NCI-H2227 treated with DMSO at 0.1 percent for 48 hours (cell line): ENCODE measurements around the gene CYS1.

Experiments used
- DNase-seq: peaks from one replicate; lab custom pipeline; 2025; lab: John Stamatoyannopoulos, UW

Gene CYS1

DNA sequence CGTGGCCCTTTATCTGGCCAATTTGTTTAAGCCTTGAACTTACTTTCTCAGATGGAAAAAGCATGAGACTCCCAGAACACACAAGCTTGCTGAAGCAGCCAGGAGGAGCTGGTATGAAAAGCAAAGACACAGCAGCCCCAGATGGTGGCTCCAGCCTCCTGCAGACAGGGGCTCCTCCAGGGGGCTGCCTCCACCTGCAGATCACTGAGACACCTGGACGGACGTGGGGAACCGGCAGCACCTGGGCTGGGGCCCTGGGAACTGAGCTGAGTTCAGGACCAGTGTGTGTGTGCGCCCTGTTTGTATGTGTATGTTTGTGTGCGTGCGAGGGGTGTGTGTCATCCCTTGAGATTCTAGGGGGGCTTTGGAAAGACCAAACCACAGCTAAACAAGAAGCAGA is 8.6 kb downstream of the CYS1 start:
- DNase-seq: no peak

GRCh38 chr2:10071176-10071575 is 9.0 kb downstream of the CYS1 start:
- DNase-seq: no peak

DNA sequence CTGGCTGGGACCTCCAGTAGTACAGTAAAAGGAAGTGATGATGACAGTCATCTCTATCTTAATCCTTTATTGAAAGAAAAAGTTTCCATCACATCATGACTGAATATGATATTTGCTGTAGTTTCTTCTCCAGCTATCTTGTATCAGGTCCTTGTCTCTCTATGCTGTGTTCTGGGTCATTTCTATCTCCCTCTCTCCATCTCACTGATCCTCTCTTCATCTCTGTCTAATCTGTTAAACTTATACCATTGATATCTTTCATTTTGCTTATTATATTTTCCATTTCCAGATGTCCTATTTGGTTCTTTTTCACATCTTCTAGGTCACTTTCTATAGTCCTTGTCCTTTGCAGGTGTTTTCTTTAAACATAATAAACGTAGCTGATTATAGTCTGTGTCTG is 12.3 kb downstream of the CYS1 start:
- DNase-seq: no peak

DNA sequence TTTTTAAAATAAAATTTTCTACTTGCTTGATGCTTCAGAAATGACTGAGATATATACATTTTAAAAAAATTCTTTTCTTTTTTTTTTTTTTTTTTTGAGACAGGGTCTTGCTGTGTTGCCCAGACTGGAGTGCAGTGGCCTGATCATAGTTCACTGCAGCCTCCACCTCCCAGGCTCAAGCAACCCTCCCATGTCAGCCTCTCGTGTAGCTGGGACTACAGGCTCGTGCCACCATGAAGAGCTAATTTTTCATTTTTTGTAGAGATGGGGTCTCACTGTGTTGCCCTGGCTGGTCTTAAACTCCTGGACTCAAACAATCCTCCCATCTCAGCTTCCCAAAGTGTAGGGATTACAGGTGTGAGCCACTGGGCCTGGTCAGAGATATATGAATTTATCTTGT is 12.9 kb downstream of the CYS1 start:
- DNase-seq: no peak

DNA sequence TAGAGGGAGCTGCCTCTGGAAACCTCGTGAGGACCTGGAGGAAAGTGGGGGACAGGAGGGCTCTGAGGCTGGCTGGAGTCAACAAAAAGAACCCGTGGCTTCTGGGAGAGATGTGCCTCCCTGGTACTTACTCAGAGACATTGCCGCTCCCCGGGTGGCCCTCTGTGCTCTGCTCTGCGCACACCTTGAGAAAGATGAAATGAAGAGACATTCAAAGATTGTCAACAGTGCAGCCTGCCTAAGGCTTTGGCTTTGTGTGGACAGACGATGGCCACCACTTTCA is 14.5 kb downstream of the CYS1 start:
- DNase-seq: no peak

DNA sequence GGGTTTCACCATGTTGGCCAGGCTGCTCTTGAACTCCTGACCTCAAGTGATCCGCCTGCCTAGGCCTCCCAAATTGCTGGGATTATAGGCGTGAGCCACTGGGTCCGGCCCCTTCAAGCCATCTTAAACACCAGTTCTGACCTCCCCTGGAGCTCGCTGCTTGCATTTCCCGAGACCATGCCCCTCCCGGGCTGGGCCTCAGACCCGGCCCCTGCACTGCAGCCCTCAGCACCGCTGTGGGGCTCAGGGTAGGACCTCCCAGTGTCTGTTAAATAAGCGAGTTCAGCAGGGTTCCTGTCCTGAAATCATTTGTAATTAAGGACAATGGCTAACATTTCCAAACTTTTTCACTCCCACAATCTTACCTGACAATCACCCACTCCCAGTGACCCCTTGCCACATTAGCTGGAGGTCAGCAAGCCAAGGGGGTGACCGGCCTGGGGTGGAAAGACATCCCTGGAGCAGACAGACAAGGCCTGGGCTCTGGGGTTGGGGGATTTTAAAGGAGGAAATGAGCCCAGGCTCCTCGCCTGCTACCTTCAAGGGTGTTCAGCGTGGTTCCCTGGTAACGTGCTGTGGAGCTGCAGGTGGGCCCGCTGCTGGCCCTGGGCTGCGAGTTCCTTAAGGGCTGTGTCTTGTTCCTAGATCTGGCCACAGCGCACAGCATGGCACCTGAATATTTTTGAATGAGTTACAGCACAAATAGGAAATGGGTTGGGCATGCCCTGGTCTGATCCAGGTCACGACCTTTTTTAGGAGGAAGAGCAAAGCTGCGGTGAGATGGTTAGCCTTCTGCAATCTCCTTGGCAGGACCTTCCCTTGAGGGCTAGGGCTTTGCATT is 15.1 kb downstream of the CYS1 start:
- DNase-seq: no peak

DNA sequence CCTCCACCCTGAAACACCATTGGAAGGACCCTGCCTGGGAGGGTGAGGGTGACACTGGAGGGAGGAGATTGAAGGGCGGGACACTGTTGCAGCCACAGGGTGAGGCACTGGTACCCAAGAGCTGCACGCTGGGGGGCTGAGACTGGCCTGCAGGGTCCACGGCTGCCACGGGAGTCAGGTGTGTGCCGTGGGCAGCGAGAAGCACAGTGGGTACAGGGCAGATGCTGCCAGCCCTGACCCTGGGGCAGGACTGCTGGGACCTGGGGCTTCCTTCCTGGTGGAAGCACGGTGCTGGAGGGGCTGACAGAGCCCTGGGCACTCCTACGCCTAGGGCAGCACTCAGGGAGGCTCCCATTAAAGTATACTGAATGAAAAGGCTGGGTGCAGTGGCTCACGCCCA is 16.6 kb downstream of the CYS1 start:
- no peak for DNase-seq

GRCh38 chr2:10062931-10063365 is 17.3 kb downstream of the CYS1 start:
- no peak for DNase-seq

- DNase-seq: no peak
Measured at GRCh38 chr2:10061221-10061925, 18.8 kb downstream of the CYS1 start.

- DNase-seq: no peak
Measured at GRCh38 chr2:10059552-10060335, 20.5 kb downstream of the CYS1 start.

GRCh38 chr2:10059016-10059351 is 21.2 kb downstream of the CYS1 start:
- DNase-seq: no peak

DNA sequence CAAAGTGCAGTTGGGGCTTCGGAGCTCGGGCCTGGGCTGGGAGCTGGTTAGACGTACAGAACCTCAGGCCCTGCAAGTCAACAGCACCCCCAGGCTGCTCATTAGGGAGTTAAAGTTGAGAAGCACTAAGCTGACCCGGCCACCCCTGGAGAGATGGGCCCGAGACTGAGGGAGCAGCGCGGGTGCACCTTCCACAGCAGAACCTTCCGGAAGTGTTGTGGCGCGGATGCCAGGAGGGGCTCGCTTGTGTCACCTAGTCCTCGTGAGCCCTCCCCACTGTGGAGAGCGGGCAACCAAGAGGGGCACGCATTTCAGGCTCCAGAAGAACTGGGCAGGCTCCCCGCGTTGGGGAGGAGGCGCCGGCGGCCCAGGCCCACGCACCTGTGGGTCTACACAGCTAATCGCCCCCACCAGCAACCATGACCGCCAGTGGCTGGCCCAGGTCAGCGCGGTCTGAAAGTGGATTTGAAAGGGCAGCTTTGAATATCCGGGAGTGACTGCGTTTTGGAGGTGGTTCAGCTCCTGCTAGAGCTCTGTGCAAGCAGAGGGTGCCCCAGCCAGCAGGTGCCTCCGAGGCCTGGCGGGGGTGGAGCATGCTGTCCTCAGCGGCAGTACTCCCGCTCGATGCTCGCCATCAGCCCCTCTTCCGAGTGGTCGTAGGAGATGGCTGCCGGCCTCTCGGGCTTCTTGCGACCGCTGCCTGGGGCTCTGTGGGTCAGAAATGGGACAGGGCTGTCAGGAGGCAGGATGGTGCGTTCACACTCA is 21.8 kb downstream of the CYS1 start:
- no peak for DNase-seq

DNA sequence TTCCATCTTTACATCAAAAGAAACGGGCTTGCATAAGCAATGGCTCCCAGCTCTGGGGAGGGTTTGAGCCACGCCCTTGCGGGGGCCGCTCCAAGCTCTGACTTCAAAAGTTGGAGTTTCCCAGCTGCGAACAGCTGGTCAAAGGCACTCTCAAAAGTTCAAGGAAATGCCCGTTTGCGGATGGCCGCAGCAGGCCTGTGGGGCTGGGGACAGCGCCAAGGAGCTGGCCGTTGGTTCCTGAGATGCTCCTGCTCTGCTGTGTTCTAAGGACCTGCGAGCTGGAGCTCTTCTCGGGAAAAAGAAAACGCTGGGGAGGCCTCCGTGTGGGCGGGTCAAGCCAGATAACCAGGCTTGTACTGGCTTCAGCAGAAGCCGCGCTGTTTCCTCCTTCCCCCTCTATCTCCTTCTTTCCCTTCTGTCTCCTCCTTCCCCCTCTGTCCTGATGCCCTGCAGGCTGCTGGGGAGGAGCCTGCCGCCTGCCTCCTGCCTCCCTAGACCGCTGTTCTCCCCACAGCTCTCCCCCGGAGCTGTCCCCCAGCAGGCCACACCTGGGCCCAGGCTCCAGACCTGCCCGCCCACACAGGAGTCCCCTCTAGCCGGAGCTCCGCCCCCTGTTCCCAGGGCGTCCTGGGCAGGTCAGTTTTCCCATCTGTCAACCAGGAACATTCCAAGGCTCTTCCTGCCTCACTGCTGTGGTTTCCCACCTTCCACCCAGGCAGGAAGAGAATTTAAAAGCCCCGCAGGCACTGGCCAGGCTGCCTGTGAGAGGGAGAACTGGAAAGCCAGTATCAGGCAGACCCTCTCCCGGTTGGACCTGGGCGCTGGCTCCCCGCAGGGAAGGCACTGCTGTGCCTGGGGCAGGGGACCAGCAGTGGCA is 22.7 kb downstream of the CYS1 start:
- DNase-seq: peak; percentile 76

GRCh38 chr2:10056439-10056838 is 23.8 kb downstream of the CYS1 start:
- no peak for DNase-seq

DNA sequence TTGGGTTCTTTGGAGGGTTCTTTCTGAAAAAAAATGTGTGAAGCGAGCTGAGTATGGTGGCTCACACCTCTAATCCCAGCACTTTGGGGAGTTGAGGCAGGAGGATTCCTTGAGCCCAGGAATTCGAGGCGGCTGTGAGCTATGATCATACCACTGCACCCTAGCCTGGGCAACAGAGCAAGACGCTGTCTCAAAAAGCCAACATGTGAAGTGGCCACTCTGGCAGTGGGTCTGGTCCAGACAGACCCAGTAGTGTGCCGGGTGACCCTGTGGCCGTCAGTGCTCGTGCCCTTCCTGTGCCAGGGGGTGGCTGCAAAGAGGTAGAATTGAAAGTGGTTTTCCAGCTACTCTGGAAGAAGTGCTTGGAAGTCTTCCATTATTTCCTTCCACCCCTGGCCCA is 25.2 kb downstream of the CYS1 start:
- DNase-seq: no peak

GRCh38 chr2:10054424-10054823 is 25.8 kb downstream of the CYS1 start:
- DNase-seq: no peak

DNA sequence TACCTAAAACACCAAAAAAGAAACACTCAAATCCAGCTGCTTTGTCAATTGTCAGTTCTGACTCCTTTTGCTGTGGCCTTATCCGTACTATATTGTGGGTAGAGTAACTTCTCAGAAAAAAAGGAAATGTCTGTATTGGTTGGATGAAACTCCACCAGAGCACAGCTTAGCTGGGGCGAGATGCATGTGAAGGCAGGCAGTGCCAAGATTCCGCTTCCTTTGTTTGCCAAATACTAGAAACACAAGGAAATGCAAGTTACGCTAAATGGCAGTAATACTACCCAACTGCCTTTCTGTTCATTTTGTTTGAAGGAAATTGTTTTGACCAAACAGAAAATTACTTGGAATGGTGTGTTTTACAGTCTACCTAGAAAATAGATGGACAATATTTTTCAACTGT is 26.9 kb downstream of the CYS1 start:
- no peak for DNase-seq

- DNase-seq: no peak
Measured at GRCh38 chr2:10052216-10052615, 28.0 kb downstream of the CYS1 start.

- DNase-seq: peak; percentile 69
Measured at GRCh38 chr2:10048501-10049171, 31.6 kb downstream of the CYS1 start.

DNA sequence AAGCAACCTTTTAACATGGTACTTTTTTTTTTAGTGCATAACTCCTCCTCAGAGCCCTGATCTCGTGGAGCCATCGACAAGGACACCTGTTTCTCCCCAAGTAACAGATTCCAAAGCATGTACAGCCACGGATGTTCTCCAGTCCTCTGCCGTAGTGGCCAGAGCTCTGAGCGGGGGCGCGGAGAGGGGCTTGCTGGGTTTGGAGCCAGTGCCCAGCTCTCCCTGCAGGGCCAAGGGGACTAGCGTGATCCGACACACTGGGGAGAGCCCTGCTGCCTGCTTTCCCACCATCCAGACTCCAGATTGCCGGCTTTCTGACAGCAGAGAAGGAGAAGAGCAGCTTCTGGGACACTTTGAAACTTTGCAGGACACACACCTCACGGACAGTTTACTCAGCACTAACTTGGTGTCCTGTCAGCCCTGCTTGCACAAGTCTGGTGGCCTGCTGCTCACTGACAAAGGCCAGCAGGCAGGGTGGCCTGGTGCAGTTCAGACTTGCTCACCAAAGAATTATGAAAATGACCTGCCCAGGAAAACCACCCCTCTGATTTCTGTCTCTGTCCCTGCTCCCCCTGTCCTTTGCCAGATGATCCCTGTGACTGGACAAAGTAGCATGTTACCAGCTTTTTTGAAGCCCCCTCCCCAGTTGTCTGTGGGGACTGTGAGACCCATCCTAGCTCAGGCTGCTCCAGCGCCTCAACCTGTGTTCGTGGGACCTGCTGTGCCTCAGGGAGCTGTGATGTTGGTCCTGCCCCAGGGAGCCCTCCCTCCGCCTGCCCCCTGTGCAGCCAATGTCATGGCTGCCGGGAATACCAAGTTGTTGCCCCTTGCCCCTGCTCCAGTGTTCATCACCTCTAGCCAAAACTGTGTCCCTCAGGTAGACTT is 32.4 kb downstream of the CYS1 start:
- no peak for DNase-seq
